Measurements from ENCODE around the gene SMDT1.

SMDT1 gene, protein sequence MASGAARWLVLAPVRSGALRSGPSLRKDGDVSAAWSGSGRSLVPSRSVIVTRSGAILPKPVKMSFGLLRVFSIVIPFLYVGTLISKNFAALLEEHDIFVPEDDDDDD

DNA sequence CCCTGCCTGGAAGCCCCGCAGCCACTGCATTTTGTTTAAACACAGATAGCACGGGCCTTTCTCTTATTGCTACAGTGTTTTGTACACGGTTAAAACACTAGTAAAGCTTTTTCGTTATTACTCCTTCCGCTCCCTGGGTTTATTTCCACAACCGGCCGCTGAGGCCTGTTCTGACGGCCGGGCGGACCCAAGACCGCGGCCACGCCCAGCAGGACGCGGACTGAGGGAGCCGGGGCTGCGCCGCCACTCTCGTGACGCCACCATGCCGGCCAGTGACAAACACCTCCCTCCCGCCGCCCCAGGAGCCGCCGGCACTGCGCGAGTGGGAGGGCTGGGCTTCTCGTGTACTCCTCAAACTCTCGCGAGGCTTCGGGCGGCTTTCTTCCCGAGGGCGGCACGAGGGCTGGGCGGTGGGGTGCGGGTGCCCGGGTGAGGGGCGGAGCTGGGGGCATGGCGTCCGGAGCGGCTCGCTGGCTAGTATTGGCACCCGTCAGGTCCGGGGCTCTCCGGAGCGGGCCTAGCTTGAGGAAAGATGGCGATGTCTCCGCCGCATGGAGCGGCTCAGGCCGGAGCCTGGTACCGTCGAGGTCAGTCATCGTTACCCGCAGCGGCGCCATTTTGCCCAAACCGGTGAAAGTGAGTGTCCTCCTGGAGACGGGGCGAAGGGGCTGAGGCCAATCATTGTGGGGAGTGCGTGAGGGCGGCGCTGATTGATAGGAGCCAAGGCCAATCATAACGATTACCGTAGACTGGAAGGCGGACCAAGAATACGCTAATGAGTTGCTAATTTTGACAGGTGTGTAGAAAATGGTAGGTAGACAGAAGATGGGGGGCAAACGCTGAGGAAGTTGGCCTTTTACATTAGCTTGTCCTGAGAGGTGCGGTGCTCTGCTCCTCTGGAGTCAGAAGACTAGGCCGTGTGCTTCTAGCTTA lies at the start of gene SMDT1:
SMDT1 (plus strand) TSS at position 382 of the 933 bp plus-strand sequence; CDS start at position 451, 69 bp downstream.
- CTCF ChIA-PET, result interaction anchor here (0.6 to 1.7 kb wide), 5 partner anchors 10 to 299 kb away, joined by 3 to 14 read pairs (median 3); partner anchors contain the start of gene NDUFA6
- POLR2A ChIA-PET, result interaction anchor here (0.5 to 3.3 kb wide), 10 partner anchors 9 to 382 kb away, joined by 3 to 56 read pairs (median 4); partner anchors contain the start of genes CENPM, NAGA and NDUFA6
- H3K4me1 ChIP-seq (ENCODE audit: control insufficient read depth, insufficient read depth, low read length), result peaks cover 4% of the 10 kb centered on the region; the same call in 1 of the 2 replicates
- peak within 1 kb of the TSS; percentile 93 for H3K4me3 ChIP-seq (ENCODE audit: low read depth, low read length)
- H3K9me3 ChIP-seq (ENCODE audit: control insufficient read depth, insufficient read depth, low read depth, low read length), result no peaks in the 10 kb centered on the region
- peaks cover 0 to 32% of the 10 kb centered on the region in 2 experiments; a peak in 2 of 3 replicates for H3K36me3 ChIP-seq (ENCODE audit: control insufficient read depth in 2 of 2, insufficient read depth in 1 of 2, low read length in 2 of 2)
- peak within 1 kb of the TSS; percentile 73 for H3K27ac ChIP-seq (ENCODE audit: extremely low read depth, low read depth, low read length)
- TF ChIP-seq, protein P1, sequence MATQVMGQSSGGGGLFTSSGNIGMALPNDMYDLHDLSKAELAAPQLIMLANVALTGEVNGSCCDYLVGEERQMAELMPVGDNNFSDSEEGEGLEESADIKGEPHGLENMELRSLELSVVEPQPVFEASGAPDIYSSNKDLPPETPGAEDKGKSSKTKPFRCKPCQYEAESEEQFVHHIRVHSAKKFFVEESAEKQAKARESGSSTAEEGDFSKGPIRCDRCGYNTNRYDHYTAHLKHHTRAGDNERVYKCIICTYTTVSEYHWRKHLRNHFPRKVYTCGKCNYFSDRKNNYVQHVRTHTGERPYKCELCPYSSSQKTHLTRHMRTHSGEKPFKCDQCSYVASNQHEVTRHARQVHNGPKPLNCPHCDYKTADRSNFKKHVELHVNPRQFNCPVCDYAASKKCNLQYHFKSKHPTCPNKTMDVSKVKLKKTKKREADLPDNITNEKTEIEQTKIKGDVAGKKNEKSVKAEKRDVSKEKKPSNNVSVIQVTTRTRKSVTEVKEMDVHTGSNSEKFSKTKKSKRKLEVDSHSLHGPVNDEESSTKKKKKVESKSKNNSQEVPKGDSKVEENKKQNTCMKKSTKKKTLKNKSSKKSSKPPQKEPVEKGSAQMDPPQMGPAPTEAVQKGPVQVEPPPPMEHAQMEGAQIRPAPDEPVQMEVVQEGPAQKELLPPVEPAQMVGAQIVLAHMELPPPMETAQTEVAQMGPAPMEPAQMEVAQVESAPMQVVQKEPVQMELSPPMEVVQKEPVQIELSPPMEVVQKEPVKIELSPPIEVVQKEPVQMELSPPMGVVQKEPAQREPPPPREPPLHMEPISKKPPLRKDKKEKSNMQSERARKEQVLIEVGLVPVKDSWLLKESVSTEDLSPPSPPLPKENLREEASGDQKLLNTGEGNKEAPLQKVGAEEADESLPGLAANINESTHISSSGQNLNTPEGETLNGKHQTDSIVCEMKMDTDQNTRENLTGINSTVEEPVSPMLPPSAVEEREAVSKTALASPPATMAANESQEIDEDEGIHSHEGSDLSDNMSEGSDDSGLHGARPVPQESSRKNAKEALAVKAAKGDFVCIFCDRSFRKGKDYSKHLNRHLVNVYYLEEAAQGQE (tag by site-specific recombination; IDR thresholded peaks at IDR 0.05), result no peak
- TF ChIP-seq ZNF302 (tag by site-specific recombination; IDR thresholded peaks at IDR 0.05; ENCODE audit: low read depth), result no peak
- TF ChIP-seq ZNF184 (tag by site-specific recombination; IDR thresholded peaks at IDR 0.05), result no peak
- no peak; the same call in 1 of the 2 replicates for TF ChIP-seq ZBTB48 (tag by site-specific recombination; IDR thresholded peaks at IDR 0.05)
- no peak for TF ChIP-seq ZNF202 (tag by site-specific recombination; IDR thresholded peaks at IDR 0.05; ENCODE audit: borderline replicate concordance)
- TF ChIP-seq ZNF670 (tag by site-specific recombination; IDR thresholded peaks at IDR 0.05; ENCODE audit: low read depth), result no peak
- TF ChIP-seq ZNF416 (tag by site-specific recombination; IDR thresholded peaks at IDR 0.05), result no peak
- TF ChIP-seq, protein P2, sequence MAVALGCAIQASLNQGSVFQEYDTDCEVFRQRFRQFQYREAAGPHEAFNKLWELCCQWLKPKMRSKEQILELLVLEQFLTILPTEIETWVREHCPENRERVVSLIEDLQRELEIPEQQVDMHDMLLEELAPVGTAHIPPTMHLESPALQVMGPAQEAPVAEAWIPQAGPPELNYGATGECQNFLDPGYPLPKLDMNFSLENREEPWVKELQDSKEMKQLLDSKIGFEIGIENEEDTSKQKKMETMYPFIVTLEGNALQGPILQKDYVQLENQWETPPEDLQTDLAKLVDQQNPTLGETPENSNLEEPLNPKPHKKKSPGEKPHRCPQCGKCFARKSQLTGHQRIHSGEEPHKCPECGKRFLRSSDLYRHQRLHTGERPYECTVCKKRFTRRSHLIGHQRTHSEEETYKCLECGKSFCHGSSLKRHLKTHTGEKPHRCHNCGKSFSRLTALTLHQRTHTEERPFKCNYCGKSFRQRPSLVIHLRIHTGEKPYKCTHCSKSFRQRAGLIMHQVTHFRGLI (tag by site-specific recombination; IDR thresholded peaks at IDR 0.05), result 0 out of 2 replicates have a peak, but pooled peaks have one; percentile 31
- no peak; the same call in 1 of the 2 replicates for TF ChIP-seq BCL11B (tag by site-specific recombination; IDR thresholded peaks at IDR 0.05; ENCODE audit: low read depth)
- peak; percentile 94 for TF ChIP-seq SP2 (tag by site-specific recombination; IDR thresholded peaks at IDR 0.05)
- no peak for TF ChIP-seq ZNF10 (tag by site-specific recombination; IDR thresholded peaks at IDR 0.05)
- TF ChIP-seq ZNF707 (tag by site-specific recombination; IDR thresholded peaks at IDR 0.05), result no peak
- TF ChIP-seq ZNF140 (tag by site-specific recombination; IDR thresholded peaks at IDR 0.05), result no peak
- TF ChIP-seq ZNF664 (tag by site-specific recombination; IDR thresholded peaks at IDR 0.05), result no peak
- peak; percentile 99 for TF ChIP-seq ZBTB8A (tag by site-specific recombination; IDR thresholded peaks at IDR 0.05)
- TF ChIP-seq ZXDB (tag by site-specific recombination; IDR thresholded peaks at IDR 0.05), result peak; percentile 96
- TF ChIP-seq ZNF521 (tag by site-specific recombination; IDR thresholded peaks at IDR 0.05), result no peak
- peak; percentile 97 for TF ChIP-seq ZEB2 (tag by site-specific recombination; IDR thresholded peaks at IDR 0.05)
- TF ChIP-seq, protein P3, sequence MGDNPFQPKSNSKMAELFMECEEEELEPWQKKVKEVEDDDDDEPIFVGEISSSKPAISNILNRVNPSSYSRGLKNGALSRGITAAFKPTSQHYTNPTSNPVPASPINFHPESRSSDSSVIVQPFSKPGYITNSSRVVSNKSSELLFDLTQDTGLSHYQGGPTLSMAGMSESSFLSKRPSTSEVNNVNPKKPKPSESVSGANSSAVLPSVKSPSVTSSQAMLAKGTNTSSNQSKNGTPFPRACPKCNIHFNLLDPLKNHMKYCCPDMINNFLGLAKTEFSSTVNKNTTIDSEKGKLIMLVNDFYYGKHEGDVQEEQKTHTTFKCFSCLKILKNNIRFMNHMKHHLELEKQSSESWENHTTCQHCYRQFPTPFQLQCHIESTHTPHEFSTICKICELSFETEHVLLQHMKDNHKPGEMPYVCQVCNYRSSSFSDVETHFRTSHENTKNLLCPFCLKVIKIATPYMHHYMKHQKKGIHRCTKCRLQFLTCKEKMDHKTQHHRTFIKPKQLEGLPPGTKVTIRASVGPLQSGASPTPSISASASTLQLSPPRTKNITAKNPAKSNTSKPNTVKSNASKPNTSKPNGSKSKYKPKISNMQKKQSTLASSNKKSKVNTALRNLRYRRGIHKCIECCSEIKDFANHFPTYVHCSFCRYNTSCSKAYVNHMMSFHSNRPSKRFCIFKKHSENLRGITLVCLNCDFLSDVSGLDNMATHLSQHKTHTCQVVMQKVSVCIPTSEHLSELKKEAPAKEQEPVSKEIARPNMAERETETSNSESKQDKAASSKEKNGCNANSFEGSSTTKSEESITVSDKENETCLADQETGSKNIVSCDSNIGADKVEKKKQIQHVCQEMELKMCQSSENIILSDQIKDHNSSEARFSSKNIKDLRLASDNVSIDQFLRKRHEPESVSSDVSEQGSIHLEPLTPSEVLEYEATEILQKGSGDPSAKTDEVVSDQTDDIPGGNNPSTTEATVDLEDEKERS (tag by site-specific recombination; IDR thresholded peaks at IDR 0.05), result no peak
- TF ChIP-seq, protein P4, sequence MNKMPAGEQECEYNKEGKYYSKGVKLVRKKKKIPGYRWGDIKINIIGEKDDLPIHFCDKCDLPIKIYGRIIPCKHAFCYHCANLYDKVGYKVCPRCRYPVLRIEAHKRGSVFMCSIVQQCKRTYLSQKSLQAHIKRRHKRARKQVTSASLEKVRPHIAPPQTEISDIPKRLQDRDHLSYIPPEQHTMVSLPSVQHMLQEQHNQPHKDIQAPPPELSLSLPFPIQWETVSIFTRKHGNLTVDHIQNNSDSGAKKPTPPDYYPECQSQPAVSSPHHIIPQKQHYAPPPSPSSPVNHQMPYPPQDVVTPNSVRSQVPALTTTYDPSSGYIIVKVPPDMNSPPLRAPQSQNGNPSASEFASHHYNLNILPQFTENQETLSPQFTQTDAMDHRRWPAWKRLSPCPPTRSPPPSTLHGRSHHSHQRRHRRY (tag by site-specific recombination; IDR thresholded peaks at IDR 0.05), result no peak
- TF ChIP-seq ZNF175 (tag by site-specific recombination; IDR thresholded peaks at IDR 0.05), result no peak
- TF ChIP-seq ZNF146 (tag by site-specific recombination; IDR thresholded peaks at IDR 0.05), result no peak
- TF ChIP-seq ZNF138 (tag by site-specific recombination; IDR thresholded peaks at IDR 0.05; ENCODE audit: borderline replicate concordance), result no peak
- TF ChIP-seq KLF1 (tag by site-specific recombination; IDR thresholded peaks at IDR 0.05), result peak; percentile 86
- no peak for TF ChIP-seq ZNF530 (tag by site-specific recombination; IDR thresholded peaks at IDR 0.05; ENCODE audit: low read depth)
- peak; percentile 44; the same call in 1 of the 2 replicates for TF ChIP-seq ZNF2 (tag by site-specific recombination; IDR thresholded peaks at IDR 0.05)
- TF ChIP-seq ZNF394 (tag by site-specific recombination; IDR thresholded peaks at IDR 0.05; ENCODE audit: borderline replicate concordance), result no peak; the same call in 1 of the 2 replicates
- no peak for TF ChIP-seq ZNF677 (tag by site-specific recombination; IDR thresholded peaks at IDR 0.05)
